CD4-positive, alpha-beta T cell treated with Interleukin-21 for 1 hour (primary cell): ENCODE measurements around the gene ARHGAP6.
"Not testable (repeated sequence)": the region's sequence is repeated elsewhere in the genome, so short reads cannot be mapped to it uniquely, and the experiment has no call there.

Experiments used
- DNase-seq: peaks from one replicate; pipeline ENCODE4 v3.0.0-alpha.2; 2020

ARHGAP6 gene

DNA sequence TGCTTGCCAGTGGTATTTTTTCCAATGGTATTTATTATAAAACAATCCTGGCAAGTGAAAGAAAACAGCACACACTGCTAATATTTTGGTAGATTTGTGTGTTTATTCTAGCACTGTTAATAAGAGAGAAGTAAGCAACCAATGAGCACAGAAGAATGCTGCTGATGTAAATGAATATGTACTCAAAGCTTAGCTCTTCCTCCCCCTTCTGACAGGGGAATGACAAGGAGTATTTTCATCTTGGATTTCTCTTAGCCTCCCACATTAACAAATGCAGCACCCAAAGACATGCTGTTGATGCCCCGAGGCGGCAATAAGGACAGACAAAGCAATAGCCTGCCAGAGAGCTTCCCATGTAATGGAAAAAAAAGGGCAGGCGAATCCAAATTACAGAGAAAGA, 18.6 kb downstream of the ARHGAP6 start:
- no peak for DNase-seq

DNA sequence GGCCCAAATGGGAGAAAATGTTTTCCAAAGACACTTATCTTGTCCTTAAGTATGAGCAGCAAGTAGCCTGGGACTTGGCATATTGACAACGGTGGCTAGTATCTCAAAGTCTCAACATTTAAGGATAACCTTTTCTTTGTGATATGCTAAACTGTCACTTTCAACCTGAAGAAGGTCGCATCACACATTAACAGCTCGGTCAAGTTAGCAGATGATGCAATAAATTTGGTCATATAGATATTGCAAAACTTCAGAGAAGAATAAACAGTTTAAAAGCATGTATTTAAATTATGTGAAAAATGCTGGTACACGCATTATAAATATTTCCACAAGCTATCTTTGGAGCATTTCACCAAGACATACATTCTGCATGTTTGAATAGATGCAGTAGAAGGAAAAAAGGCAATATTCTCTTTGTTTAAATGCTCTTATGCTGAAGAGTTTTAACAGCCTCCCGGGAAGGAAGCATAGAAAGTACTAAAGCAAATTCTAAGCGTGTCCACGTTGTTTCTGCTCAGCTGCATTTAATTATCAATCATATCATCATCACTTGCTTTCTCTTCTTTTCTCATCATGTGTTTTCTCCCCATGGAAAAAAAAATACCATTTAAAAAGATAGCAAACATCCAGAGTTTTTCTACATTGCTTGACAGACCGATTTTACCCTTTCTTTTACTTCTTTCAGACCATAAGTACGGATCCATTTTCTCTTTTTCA, 24.2 kb downstream of the ARHGAP6 start:
- DNase-seq, result no peak

DNA sequence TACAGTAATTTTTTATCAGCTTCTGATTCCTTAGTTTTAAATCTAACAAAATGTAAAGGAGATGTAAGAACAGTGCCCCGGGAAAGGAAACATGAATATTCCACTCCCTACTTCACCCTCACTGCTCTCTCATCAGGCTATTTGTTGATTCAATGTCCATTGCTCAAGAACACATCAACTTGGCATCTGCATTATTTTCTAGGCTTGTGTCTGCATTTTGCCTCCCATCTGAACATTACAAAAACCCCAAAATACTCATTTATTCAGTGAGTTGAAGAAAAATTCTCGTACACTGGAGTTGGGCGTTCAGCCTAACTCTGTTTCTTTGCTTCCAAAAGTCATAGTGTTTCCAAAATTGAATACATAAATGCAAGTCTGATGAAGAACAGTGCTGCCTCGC, 25.6 kb downstream of the ARHGAP6 start:
- DNase-seq, result no peak

DNA sequence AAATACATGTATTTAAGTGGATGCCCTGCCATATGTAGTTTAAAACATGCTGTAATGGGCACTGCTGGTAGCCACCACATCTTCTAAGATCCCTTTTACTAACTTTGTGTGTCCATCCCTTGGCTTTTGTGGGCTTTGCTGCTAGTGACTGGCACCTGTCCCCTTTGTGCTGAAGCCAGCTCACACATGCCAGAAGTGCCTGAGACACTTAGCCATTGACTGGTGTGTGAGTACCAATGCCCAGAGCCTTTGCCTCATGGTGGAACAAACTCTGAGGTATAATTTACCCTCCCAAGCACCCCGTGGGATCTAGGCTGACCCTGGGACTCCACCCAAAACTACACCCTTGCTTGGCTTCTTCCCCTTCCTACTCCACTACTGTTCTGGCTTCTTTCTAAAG, 33.0 kb downstream of the ARHGAP6 start:
- no peak for DNase-seq

DNA sequence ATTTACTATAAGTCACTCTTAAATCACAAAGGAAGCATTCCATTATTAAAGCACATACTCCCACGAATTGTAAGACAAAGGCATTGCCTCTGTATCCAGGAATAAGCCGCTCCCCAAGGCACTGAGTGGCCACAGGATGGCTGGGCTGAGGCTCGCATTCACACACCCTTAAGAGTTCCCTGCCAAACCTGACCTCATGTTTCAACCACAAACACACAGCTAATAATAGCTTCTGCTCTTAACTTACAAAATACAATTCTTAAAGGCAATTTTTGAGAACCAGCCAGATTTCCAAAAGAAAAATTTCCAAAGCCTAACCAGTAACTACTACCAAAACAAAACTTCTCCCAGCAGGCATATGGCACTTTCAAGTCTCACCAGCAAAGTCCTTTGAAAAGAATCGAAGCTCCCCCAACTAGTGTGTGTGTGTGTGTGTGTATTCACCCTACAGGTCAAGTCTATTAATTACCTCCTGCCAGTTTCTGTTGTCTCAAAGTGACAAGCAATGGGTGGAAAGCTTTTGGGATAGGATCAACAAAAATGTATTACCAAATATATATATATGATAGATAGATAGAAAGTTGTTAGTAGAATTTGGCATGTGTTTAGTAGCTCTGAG, 36.0 kb downstream of the ARHGAP6 start:
- DNase-seq, result no peak

DNA sequence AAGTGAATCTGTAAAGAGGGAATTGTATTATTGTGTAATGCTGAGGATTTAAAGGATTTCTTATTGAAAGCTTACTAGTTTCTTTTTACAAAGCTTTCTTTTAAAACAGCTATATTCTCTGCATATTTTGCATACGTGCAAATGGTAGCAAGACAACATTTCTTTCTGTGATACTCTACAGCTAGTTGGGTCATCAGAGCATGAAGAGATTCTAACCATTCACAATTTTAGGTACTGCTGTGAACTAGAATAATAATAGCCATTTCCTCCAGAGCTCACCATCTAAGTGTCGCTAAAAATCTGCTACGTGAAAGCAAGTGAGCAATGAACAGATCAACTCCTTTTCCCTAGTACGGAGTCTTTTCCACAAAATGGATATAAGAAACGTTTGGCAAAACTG, 37.3 kb downstream of the ARHGAP6 start:
- no peak for DNase-seq

DNA sequence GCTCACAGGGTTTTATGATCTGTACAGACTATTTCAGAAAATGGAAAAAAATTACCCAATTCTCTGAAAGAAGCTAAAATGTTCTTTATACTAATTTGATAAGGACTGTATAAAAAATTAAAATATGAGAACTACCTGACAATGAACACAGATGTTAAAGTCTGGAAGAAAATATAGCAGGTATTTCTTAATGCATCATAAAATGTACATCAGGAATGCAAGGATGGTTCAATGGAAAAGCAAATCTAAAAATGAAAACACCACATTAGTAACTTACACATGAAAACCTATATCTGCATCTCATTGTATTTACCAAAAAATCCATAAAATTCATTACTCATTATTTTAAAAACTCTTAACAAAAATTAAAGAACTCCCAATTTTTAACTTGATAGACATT, 39.4 kb downstream of the ARHGAP6 start:
- DNase-seq, result no peak

DNA sequence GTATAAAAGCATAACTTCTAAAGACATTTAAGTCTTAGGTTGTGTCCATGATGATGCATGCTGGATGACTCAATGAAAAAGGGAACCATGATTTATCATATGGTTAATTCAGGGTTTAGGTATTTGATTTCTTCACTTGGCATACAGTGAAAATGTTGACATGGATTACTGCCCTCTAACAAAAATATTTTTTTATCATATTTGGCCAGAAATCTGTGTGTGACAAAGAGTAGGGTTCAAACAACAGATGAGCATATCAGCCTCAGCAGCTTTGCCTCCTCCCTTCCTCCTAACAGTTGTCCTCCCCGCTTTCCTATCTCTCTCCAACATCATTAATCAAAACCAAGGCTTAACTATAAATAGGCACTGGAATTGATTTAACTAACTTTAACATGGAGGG, 46.3 kb downstream of the ARHGAP6 start:
- DNase-seq, result no peak

DNA sequence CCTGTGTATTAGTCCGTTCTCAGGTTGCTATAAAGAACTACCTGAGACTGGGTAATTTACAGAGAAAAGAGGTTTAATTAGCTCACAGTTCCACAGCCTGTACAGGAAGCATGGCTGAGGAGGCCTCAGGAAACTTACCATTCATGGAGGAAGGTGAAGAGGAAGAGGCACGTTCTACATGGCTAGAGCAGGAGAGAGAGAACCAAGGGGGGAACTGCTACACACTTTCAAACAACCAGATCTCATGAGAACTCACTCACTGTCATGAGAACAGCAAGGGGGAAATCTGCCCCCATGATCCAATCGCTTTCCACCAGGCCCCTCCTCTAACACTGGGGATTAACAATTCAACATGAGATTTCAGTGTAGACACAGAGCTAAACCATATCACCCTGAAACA, 51.5 kb downstream of the ARHGAP6 start:
- not testable (repeated sequence) for DNase-seq

DNA sequence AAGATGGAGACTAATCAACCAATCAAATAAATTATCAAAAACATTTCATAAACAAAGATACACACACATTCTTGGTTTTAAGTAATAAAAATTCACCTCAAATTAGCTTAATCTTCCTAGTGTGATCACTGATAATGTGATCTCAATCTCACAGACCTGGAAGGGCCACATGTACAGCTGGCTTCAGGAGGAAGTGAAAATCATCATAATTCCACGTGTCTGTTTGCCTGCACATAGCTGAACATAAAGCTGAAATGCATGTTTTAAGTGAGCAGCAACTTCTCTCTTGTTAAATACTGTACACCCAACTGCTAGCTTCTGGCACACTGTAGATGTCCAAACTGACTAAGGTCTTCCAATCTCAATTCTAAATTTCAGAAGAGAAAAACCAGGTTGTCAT, 53.8 kb downstream of the ARHGAP6 start:
- no peak for DNase-seq

DNA sequence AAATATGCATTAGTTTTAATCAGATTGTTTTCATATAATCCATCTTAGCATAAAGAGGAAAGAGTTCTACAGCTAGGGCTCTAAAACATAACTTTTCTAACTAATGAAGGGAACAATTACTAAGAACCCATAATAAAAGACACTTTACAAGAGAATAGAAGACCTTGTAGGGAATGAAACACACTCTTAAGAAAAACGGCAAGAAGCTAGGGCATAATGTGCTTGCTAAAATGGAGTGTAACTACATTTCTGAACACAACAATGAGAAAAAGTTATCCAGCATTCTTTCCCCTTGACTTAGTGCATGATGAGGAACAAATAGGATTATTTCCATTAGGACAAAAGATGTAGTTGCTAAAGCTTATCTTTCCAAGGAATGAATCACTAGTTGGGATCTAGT, 54.6 kb downstream of the ARHGAP6 start:
- DNase-seq, result no peak

DNA sequence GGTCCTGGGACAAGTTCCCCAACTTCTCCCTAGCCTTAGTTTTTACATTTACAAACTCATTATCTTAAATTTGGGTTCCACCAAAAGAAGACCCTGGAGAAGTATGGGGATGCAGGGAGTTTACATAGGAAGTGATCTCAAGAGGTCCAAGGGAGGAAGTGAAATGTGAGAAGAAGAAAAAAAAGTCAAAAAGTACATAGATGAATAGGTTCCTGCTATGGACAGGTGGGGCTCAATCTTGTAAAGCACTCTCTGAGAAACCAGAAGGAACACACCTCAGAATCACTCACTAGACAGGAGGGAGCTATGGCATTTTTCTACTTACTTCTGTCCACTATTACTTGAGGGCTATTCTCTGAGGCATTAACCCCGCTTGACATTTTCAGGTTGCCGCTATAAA, 56.6 kb downstream of the ARHGAP6 start:
- DNase-seq, result no peak

DNA sequence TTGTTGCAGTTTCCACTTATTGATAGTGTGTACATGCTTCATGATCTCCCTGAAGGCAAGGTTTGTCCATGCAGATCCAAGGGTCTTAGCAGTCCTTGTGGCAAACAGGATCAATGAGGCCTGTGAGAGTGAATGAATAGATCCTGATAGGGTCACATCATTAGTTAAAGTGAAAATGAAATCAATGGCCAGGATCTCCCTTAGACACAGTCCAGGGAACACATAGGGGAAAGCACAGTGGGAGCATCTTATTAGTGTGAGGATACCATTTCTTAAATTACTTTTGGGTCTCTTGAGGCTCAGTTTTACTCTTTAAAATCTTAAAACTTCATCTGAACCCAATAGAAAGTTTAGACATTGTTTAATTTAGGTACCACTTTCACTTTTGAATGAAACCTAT, 59.3 kb downstream of the ARHGAP6 start:
- DNase-seq, result no peak

DNA sequence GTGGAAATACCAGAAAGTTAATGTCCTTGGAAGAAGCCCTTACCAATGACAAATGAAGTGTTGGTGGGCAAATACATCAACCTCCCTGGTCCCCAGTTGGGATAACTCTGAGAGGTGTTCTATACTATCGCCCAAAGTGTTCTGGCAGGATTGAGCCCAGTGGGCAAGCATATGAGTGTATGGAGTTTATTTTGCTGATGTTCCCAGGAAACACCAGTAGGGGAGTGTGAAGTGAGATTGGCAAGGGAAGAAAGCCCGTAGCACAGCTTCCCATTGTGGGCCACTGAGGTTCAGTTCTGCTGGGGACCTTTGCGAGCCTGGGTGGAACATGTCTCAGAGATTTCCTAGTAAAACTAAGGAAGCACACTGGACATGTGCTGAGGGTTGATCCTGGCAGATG, 65.1 kb downstream of the ARHGAP6 start:
- DNase-seq, result no peak

DNA sequence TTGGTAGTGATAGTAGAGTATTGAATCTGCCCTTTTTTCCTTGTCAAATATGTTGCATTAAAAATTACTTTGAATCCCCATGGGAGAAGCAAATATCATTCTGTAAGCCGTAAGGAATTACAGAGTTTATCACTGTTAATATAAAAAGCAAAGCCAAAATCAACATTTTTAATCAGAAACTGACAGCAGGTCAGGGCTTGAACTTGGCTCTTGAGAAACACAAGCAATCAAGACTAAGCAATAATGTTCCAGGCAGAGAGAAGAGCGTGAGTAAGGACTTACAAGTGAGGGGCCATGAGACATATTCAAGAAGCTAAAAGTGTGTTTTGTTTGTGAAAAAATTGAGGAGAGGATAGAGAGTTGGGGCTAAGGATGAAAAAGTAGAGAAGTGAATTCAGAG, 68.2 kb downstream of the ARHGAP6 start:
- no peak for DNase-seq

DNA sequence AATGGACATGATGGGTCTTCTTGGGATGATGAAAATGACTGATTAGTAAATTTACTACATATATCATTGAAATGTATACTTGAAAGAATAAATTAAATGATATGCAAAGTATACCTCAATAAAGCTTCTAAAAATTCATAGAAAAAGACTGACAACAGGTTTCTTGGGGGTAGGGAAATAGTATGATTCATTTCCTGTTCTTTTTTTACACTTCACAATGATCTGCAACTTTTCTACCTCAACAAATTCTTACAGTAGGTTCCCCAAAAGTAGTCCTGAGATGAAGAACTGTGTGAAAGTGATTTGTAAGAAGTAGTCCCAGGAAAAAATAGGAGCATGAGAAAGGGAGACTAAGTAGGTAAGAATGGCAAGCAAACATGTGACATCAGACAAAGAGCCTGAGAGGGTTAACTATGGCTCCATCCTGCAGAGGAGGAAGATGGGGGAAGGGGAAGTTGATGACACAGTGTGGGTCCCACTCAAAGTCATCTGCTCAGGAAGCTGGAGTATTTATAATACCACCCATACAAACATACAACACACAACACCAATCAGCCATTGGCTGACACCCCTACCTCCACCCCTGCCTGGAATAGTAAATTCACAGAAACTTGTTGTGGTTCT, 73.9 kb downstream of the ARHGAP6 start:
- no peak for DNase-seq

DNA sequence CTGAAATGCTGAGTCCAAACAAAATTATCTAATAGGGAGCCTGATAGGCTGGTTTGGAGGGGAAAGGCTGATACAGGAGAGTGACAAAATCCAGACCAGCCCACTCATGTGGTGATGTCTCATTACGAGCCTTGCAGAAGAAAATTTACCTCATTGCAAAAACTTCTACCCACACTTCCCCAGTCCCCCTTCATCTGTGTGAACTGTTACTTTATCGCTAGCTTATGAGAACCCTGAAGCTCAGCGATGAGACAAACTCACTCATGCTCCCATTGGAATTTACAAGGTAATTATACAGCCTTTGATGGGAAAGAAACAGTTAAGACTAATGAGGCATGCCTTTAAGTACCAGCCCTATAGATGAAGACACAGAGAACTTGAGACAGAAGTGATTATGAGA, 76.1 kb downstream of the ARHGAP6 start:
- no peak for DNase-seq

DNA sequence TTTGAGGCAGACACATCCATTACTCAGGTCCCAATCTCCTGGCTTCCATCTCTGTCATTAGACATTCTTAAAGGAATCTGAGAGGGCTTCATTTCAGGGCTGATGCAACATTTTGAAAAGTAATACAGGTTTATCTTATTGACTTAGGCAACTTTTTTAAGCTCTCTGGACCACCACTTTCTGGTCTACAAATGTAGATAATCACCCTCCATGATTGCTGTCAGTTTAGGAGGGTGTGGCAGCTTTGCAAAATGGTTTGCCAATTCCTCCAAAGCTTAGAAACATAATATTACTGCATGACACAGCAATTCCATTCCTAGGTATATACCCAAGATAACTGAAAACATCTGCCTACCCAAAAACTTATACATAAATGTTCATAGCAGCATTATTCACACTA, 77.6 kb downstream of the ARHGAP6 start:
- DNase-seq, result no peak

DNA sequence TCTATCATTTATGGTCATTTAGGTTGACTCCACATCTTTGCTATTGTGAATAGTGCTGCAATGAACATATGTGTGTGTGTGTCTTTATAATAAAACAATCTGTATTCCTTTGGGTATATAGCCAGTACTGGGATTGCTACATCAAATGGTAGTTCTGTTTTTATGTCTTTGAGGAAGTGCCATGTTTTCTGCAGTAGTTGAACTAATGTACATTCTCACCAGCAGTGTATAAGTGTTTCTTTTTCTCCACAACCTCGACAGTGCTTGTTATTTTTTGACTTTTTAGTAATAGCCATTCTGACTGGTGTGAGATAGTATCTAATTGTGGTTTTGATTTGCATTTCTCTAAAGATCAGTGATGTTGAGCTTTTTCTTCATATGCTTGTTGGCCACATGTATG, 80.5 kb downstream of the ARHGAP6 start:
- DNase-seq, result no peak

DNA sequence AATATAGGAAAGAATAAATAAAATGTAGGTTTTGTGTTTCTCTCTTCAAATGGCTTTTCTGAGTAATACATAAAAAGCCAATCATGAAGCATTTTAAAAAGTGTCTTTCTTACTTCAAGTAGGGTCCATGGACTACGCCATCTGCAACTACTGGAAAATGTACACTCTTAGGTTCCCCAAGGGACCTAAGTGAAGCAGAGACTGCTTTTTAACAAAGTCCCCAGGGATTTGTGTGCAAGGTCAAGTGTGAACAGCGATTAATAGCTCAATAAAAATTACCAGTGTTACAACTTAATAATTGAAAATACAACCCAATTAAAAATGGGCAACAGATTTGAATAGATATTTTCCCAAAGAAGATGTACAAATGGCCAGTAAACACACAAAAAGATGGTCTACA, 84.9 kb downstream of the ARHGAP6 start:
- DNase-seq, result no peak

DNA sequence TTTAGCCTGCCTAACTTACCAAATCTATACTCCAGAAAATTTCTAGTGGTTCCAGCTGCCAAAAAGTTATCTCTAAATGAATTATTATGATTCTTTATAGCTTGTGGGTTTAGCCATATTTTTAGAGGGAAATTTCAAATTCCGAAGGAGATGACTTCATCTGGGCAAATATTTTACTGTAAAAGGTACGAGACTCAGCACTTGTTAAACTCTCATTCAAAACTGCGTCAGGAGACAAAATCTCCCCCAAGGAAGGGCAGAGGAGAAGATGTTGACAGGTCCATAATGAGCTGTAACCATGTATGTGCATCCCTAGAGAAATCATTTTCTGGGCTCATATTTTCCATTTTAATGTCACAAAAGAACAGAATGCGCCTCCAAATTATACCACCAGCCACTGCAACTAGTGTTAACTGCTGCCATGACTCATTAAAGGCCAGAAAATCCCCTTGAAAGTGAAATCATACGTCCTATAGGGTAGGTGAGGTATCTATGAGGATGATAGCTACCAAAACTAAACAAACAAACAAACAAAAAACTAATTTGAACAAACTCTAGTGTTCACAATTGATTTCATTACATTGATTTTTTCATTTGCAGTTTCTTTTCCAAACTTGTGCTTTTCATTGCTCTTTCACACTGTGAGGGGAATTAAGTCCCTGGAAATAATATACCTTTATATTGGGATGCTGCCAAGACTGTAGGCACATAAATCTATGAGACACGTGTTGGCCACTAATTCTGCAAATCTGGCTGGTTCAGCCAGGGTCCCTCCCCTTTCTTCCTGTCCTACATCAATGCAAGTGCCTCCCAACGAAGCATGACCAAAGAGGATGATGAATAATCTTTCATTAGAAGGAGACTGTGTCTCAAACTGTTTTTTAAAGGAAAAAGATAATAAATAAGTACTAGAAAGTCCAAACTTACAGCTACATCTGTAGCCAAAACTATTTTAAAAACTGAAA, 85.8 kb downstream of the ARHGAP6 start:
- DNase-seq, result no peak

DNA sequence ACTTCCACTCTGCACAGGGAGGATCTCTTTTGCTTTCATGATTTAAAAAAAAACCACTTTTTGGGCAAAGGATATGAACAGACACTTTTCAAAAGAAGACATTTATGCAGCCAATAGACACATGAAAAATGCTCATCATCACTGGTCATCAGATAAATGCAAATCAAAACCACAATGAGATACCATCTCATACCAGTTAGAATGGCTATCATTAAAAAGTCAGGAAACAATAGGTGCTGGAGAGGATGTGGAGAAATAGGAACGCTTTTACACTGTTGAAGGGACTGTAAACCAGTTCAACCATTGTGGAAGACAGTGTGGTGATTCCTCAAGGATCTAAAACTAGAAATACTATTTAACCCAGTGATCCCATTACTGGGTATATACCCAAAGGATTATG, 87.4 kb downstream of the ARHGAP6 start:
- not testable (repeated sequence) for DNase-seq

DNA sequence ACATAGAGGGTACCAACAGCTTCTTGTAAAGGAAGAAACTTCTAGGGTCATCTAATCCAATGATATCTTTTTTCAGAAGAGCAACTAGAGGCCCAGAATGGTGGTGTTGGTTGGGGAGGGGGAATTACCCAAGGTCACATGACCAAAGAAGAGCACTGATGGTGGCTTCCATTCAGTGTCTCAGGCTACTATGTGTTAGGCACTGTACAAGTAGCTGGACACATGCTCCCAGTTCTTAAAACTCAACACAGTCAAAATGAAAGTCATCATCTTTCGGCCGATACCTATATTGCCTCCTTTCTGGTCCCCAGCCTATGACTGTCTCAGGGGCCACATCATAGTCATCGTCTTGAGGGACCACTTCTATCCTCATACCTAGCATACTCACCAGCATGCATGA, 88.1 kb downstream of the ARHGAP6 start:
- DNase-seq, result no peak
